Stimulated activated CD4-positive, alpha-beta T cell treated with anti-CD3 and anti-CD28 coated beads, Interleukin-15, amount 100 ng/mL, for 1 hour (primary cell): ENCODE data around the gene JAM3.
"Not testable (repeated sequence)": the region's sequence is repeated elsewhere in the genome, so short reads cannot be mapped to it uniquely, and the experiment has no call there.

Experiments used
- DNase-seq, 2 donors: peaks; one replicate each; pipeline ENCODE4 v3.0.0-alpha.2; 2020; ENCODE audit warnings: low read depth in 1 of 2, low spot score in 1 of 2

JAM3 gene

DNA sequence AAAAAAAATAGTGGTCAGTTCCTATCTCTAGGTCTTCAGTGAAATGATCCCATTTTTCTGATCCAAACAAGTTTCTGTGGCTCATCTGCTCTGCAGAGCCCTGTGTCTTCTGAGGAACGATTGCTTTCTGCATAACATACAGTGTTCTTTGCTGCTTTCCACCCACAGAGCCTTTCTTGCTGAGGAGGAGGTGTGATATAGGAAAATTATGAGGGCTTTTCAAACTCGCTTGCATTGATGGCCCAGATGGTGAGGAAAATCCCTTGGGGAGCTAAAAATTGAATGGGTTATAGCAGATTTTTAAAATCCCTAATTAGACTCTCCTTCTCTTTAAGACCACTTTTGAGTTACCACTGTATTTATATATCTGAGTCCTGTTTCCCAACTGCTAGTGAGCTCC, 31.3 kb downstream of the JAM3 start:
- no peak for DNase-seq

- no peak for DNase-seq
Measured at GRCh38 chr11:134101282-134101681, 32.4 kb downstream of the JAM3 start.

DNA sequence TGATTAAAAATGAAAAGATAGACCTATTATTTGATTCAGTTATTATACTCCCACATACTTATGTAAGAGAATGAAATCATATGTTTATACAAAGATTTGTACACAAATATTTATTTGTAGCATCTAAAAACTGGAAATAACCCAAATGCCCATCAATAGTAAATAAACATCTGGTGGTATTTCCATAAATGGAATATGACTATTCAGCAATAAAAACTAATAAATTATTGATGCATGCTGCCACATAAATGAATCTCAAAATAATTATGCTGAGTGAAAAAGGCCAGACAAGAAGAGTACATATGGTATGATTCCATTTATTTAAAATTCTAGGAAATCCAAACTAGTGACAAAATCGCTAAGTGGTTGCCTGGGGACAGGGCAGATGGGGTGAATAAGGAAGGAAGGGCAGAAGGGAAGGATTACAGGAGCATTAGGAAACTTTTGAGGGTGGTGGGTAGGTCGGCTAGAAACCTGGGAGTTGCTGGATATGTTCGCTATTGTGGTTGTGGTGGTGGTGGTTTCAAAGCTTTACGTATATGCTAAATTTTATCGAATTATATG, 41.5 kb downstream of the JAM3 start:
- no peak for DNase-seq

DNA sequence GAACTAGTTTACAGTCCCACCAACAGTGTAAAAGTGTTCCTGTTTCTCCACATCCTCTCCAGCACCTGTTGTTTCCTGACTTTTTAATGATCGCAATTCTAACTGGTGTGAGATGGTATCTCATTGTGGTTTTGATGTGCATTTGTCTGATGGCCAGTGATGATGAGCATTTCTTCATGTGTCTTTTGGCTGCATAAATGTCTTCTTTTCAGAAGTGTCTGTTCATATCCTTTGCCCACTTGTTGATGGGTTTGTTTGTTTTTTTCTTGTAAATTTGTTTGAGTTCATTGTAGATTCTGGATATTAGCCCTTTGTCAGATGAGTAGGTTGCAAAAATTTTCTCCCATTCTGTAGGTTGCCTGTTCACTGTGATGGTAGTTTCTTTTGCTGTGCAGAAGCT, 44.9 kb downstream of the JAM3 start:
- not testable (repeated sequence) for DNase-seq

- no peak for DNase-seq
Measured at GRCh38 chr11:134116210-134116609, 47.3 kb downstream of the JAM3 start.

DNA sequence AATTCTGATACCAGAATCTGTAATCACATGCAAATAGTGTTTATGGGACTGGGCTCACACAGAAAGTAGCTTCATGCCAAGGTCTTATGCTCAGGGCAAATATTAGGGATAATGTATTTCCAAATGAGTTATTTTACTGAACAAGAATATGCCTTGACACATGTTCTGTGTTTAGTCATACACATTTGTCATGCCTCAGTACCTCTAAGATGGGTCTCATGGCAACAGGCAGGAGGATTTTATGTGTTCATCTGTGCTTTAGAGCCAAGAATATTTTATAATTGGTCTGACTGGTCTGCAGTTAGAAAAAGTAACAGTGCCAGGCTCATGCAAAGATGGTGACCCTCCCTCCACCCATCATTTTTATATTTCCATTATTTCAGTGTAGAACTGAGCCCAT, 49.1 kb downstream of the JAM3 start:
- no peak for DNase-seq

- no peak for DNase-seq
Measured at GRCh38 chr11:134119094-134119493, 50.2 kb downstream of the JAM3 start.

DNA sequence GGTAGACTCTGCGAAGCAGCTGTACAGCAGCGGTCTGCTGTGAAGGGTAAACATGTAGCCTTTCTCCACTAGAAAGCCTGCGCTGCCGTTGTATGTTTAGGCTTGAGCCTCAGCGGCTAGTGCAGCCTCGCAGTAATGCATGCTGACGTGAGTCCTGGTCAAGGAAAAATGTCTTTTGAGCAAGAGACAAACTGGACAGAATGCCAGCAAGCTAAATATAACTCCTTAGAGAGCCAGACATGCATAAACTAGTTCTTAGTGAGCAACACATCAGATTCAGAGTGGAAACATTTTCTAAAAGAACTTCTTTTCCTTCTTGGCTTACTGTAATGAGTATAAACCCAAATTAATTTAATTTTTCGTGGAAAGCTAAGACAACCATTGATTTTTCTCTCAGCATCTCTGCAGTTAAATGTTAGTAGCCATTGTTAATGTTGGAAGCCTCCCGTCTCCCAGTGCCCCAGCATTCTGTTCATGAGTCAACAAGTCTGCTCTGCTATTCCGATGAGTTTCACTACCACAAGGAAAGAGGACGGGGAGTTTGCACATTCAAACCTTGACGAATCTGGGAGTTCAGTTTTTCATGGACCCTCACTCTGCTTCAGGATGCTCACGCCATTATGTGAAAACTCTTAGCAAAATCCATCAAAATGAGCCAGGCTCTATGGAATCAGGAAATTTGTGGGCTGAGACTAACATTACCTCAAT, 51.4 kb downstream of the JAM3 start:
- no peak for DNase-seq

- DNase-seq: no peak
Measured at GRCh38 chr11:134120921-134121526, 52.2 kb downstream of the JAM3 start.

DNA sequence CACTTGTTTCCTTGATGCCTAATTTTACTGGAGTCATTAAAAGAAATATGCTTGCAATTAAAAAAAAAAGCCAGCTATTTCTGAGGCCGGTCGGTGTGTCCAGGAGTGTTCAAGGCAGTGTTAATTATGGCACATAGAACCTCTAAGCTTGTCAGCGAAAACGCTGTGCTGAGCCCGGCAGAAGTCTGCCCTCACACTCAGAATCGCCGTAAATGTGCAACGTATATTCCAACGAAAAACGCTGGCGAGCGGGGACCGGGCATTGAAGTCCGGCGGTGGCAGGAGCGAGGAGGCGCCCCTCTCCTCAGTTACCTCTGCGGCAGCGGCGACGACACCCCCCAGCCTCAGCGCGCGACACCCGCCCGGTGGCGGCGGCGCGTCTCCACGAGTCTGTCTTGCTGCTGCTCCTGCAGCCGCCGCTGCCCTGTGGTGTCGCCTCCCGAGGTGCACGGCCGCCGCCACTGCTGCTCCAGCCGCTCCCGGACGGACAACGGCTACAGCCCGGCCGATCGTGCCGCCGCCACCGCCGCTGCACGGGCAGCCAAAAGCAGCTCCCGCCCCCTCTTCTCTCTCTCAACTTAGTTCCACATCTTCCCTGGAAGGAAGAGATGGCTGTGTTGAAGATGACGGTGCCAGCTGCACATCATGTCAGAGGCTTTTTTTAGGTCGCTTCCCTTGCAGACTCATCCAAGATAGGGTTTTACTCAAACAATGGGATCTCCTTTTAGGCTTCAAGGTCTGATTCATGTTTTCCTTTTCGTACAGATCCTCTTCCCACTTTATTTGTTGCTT, 56.0 kb downstream of the JAM3 start:
- DNase-seq: no peak

DNA sequence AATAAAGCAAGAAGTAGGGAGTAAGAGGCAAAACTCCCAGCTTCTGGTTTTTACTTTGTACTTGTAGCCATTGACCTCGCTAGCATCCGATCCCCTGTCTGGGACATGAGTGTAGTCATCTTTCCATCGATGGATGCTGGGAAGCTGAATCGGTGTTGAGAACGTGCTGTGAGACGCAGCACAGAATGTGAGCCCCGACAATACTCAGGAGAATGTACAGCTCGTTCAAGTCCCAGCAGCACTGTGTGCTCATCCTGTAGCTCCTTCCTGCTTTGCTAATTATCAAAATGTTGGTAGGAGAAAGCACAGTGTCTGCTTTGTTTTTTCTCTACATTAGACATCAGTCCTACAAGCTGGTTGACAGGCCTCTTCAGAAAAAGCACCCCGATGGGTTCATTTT, 56.6 kb downstream of the JAM3 start:
- no peak for DNase-seq

GRCh38 chr11:134126217-134126822, 57.4 kb downstream of the JAM3 start:
- no peak for DNase-seq

DNA sequence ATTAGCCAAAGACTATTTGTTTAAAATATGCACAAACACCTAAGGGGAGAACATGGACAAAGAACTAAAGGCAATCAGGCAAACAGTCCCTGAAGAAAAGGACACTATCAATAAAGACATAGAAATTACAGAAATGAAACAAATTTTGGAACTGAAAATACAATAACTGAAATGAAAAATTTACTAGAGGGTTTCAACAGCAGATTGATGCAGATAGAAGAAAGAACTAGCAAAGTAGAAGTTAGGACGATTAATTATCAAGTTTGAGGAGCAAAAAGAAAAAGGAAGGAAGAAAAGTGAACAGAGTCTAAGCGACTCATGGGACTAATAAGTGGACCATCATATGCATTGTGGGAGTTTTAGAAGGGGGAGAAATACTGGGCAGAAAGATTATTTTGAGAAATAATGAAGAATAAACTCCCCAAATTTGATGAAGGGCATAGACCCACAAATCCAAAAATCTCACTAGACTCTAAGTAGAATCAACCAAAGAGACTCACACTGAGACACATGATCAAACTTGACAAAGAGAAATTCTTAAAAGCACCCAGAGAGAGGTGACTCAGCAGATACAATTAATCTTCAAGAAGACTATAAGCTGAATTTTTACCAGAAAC, 62.9 kb downstream of the JAM3 start:
- no peak for DNase-seq

- no peak for DNase-seq
Measured at GRCh38 chr11:134132808-134133207, 63.9 kb downstream of the JAM3 start.

- no peak for DNase-seq
Measured at GRCh38 chr11:134134167-134134566, 65.3 kb downstream of the JAM3 start.

GRCh38 chr11:134138376-134138775, 69.5 kb downstream of the JAM3 start:
- DNase-seq: no peak

DNA sequence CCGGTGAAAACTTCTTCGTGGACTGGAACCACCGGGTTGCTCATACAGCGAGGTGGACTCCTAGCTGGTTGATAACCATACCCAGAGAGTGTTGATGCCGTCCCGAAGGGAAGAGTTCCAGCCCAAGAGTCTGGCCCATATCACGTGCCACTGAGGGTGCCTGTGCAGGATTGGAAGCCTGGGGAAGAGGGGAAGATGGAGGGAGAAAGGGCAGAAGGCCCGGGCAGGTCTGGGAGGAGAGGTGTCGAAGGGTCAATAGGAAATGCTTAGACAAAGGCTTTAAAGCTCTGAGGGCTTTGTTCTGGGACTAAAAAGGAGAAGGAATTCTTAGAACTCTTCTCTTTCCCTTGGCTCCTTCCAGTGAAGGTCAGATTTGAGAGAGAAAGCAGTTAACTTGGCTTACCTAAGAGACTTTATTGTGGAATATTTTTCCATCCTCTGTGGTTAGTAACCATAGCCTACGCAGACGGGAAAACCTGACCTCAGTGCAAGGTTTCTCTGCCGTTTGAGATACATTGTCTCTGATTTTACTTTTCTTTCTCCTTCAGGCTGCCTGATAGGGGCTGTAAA, 70.5 kb downstream of the JAM3 start:
- DNase-seq: no peak

DNA sequence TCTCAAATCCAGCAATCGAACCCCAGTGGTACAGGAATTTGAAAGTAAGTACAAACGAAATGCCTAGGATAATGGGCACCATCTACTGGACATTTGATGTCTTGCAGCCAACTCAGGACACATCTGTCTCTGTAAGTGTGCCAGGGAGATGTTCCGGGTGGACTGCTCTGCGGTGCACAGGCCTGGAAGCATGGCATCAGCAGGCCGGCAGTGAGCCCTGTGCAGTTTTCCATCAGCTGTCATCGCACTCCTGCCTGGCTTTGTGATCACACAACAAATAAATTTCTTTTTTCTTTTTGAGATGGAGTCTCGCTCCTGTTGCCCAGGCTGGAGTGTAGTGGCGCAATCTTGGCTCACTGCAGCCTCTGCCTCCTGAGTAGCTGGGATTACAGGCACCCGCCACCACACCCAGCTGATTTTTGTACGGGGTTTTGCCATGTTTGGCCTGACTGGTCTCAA, 71.0 kb downstream of the JAM3 start:
- DNase-seq: no peak

DNA sequence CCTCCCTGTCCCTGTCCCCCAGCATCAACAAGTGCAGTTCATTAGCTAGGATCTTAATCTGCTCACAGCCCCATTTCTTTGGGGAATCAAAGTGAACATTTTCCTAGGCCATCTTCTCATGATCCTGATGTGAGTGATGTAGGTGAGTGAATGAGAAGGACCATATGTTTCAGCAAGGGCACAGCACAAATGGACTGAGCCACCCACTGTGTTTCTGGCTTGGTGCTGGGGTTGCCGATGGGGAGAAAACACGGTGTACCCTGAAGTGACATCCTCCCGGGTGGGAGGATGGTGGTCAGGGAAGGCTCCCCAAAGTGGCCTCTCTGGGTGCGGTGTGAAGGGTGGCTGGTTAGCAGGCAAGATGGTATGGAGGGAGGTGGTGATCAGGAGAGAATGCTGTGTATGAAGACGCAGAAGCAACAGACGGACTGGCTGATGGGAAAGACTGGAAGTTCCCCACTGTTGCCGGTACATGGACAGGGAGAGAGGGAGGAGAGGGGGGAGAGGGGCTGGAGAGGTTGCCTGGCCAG, 72.2 kb downstream of the JAM3 start:
- DNase-seq: no peak

DNA sequence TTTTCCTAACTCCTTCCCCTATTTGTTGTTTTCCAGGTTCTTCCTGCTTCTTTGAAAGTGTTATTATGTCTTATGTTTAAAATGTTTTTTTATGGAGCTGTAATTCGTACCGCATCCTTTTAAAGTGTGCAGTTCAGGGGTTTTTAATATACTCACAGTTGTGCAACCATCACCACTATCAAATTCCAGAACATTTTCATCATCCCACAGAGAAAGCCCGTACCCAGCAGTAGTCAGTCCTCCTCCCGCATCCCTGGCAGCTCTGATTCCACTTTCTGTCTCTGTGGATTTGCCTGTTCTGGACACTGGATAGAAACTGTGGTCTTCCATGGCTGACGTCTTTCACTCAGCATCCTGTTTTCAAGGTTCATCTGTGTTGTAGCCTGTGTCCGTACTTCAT, 73.7 kb downstream of the JAM3 start:
- no peak for DNase-seq
